ENCODE data around the gene THSD4.

THSD4 gene

DNA sequence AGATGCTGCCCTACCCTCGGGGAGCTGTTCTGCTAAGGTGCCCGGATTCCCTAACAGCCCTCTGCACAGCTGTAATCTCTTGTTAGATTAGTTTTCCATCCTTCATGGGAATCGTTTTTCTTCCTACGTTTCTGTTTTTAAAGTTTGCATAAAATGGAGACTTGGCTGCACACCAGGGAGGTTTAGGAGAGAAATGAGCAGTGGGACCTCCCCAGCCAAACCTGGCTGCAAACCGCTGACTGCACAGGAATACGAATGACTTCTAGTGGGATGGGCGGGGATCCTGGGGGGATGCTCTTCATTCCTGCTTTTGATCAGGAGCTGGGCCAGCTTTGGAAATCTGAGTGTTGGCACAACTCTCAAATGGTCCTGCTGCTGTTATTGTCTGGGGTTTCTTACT lies 77.5 kb downstream of the THSD4 start:
- peaks cover 5% of the 10 kb centered on the region for H3K4me1 ChIP-seq (ENCODE audit: low read length)
- no peak overlapping the region for H3K27ac ChIP-seq (ENCODE audit: low read length)
- no peak overlapping the region for H3K4me3 ChIP-seq (ENCODE audit: low read length)
- H3K27me3 ChIP-seq (ENCODE audit: low read depth, low read length) = peaks cover 28% of the 10 kb centered on the region
- TF ChIP-seq EZH2phosphoT487 (IDR thresholded peaks at IDR 0.05; ENCODE audit: low read depth) = no peak
- TF ChIP-seq, protein P1, sequence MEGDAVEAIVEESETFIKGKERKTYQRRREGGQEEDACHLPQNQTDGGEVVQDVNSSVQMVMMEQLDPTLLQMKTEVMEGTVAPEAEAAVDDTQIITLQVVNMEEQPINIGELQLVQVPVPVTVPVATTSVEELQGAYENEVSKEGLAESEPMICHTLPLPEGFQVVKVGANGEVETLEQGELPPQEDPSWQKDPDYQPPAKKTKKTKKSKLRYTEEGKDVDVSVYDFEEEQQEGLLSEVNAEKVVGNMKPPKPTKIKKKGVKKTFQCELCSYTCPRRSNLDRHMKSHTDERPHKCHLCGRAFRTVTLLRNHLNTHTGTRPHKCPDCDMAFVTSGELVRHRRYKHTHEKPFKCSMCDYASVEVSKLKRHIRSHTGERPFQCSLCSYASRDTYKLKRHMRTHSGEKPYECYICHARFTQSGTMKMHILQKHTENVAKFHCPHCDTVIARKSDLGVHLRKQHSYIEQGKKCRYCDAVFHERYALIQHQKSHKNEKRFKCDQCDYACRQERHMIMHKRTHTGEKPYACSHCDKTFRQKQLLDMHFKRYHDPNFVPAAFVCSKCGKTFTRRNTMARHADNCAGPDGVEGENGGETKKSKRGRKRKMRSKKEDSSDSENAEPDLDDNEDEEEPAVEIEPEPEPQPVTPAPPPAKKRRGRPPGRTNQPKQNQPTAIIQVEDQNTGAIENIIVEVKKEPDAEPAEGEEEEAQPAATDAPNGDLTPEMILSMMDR (IDR thresholded peaks at IDR 0.05; ENCODE audit: low read depth, low read length) = no peak
- no peak overlapping the region for H3K9ac ChIP-seq (ENCODE audit: low read length)
- no peaks in the 10 kb centered on the region for H4K20me1 ChIP-seq (ENCODE audit: insufficient read depth, low read length)
- H3K79me2 ChIP-seq (ENCODE audit: low read length) = no peaks in the 10 kb centered on the region
- H3K4me2 ChIP-seq (ENCODE audit: low read length) = no peak overlapping the region
- no peaks in the 10 kb centered on the region for H3K9me3 ChIP-seq (ENCODE audit: insufficient read depth, low read length)
- H2AFZ ChIP-seq (ENCODE audit: low read depth, low read length) = no peak overlapping the region
- no peaks in the 10 kb centered on the region for H3K36me3 ChIP-seq (replicated peaks; ENCODE audit: low read depth, low read length)

DNA sequence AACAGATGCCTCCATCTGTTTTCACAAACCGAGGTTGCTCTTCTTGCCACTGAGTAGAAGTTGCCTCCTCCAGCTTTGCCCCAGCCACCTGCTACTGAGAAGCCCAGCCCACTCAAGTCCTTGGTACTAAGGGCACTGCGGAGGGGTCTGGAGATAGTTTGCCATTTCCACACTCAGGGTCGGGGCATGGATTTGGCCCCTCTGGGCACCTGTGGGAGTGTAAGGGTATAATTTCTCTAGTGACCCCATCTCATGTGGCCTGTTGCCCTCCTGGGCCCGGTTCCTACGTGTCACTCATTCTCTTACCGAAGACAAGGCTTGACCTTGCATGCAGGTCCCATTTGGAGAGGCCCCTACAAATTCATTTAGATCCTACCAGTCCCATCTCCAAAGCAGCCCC lies 79.0 kb downstream of the THSD4 start:
- no peak for TF ChIP-seq EZH2phosphoT487 (IDR thresholded peaks at IDR 0.05; ENCODE audit: low read depth)
- TF ChIP-seq, protein P1 (IDR thresholded peaks at IDR 0.05; ENCODE audit: low read depth, low read length) = no peak
- no peak overlapping the region for H2AFZ ChIP-seq (ENCODE audit: low read depth, low read length)
- no peaks in the 10 kb centered on the region for H3K79me2 ChIP-seq (ENCODE audit: low read length)
- no peaks in the 10 kb centered on the region for H3K36me3 ChIP-seq (replicated peaks; ENCODE audit: low read depth, low read length)
- no peaks in the 10 kb centered on the region for H4K20me1 ChIP-seq (ENCODE audit: insufficient read depth, low read length)
- no peak overlapping the region for H3K9ac ChIP-seq (ENCODE audit: low read length)
- H3K27ac ChIP-seq (ENCODE audit: low read length) = no peak overlapping the region
- peaks cover 18% of the 10 kb centered on the region for H3K27me3 ChIP-seq (ENCODE audit: low read depth, low read length)
- H3K9me3 ChIP-seq (ENCODE audit: insufficient read depth, low read length) = no peaks in the 10 kb centered on the region
- no peaks in the 10 kb centered on the region for H3K4me1 ChIP-seq (ENCODE audit: low read length)
- H3K4me3 ChIP-seq (ENCODE audit: low read length) = no peak overlapping the region
- no peak overlapping the region for H3K4me2 ChIP-seq (ENCODE audit: low read length)

DNA sequence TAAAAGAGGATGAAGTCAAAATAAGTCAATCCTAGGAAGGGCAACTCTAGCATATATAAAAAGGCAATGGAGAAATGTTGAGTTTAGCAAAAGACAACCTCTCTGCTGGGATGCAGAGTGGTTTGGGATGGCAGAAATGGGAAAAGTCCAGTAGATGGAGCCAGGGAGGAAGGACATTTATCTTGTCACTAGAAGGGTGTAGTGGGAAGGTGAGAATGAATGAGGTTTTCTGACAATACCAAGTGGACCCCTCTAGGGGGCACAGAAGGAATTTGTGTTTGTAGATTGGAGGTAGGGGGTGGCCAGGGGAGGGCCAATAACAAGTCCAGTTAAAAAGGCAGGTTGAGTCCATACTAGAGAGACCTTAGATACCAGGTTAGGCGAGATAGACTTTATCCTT lies 80.0 kb downstream of the THSD4 start:
- H3K27ac ChIP-seq (ENCODE audit: low read length) = no peak overlapping the region
- H3K9me3 ChIP-seq (ENCODE audit: insufficient read depth, low read length) = no peaks in the 10 kb centered on the region
- no peak for TF ChIP-seq EZH2phosphoT487 (IDR thresholded peaks at IDR 0.05; ENCODE audit: low read depth)
- TF ChIP-seq, protein P1 (IDR thresholded peaks at IDR 0.05; ENCODE audit: low read depth, low read length) = peak; percentile 24; the same call in 1 of the 2 replicates
- peaks cover 11% of the 10 kb centered on the region for H3K27me3 ChIP-seq (ENCODE audit: low read depth, low read length)
- H2AFZ ChIP-seq (ENCODE audit: low read depth, low read length) = no peak overlapping the region
- no peaks in the 10 kb centered on the region for H3K79me2 ChIP-seq (ENCODE audit: low read length)
- H4K20me1 ChIP-seq (ENCODE audit: insufficient read depth, low read length) = no peaks in the 10 kb centered on the region
- H3K9ac ChIP-seq (ENCODE audit: low read length) = no peak overlapping the region
- no peak overlapping the region for H3K4me3 ChIP-seq (ENCODE audit: low read length)
- no peaks in the 10 kb centered on the region for H3K36me3 ChIP-seq (replicated peaks; ENCODE audit: low read depth, low read length)
- H3K4me2 ChIP-seq (ENCODE audit: low read length) = no peak overlapping the region
- no peaks in the 10 kb centered on the region for H3K4me1 ChIP-seq (ENCODE audit: low read length)

DNA sequence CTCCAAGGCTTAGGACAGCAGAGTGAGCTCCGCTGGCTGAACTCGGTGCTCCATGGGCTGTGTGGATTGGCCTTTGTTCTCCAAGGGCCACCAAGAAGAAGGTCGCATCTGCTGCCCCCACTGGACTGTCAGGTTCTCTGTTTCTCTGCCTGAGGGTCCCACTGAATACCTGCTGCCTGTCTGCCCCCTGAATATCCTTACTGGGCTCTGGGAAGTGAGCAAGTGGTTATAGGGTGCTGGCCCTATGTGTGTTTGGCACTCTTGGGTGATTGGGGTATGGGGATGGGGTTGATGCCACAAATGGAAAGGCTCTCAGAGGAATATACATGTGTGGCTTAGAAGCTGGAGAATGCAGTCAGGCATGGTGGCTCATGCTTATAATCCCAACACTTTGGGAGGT lies 82.3 kb downstream of the THSD4 start:
- H3K9ac ChIP-seq (ENCODE audit: low read length) = no peak overlapping the region
- no peak overlapping the region for H3K4me2 ChIP-seq (ENCODE audit: low read length)
- no peak overlapping the region for H3K27ac ChIP-seq (ENCODE audit: low read length)
- no peaks in the 10 kb centered on the region for H3K27me3 ChIP-seq (ENCODE audit: low read depth, low read length)
- TF ChIP-seq, protein P1 (IDR thresholded peaks at IDR 0.05; ENCODE audit: low read depth, low read length) = no peak
- H3K9me3 ChIP-seq (ENCODE audit: insufficient read depth, low read length) = no peaks in the 10 kb centered on the region
- H3K79me2 ChIP-seq (ENCODE audit: low read length) = no peaks in the 10 kb centered on the region
- H3K4me1 ChIP-seq (ENCODE audit: low read length) = no peaks in the 10 kb centered on the region
- no peaks in the 10 kb centered on the region for H4K20me1 ChIP-seq (ENCODE audit: insufficient read depth, low read length)
- no peaks in the 10 kb centered on the region for H3K36me3 ChIP-seq (replicated peaks; ENCODE audit: low read depth, low read length)
- H3K4me3 ChIP-seq (ENCODE audit: low read length) = no peak overlapping the region
- no peak overlapping the region for H2AFZ ChIP-seq (ENCODE audit: low read depth, low read length)

Data from OCI-LY3 (cell line).